NCI-H2029 treated with DMSO at 0.1 percent for 48 hours (cell line): ENCODE results near the gene SETD2.
"Not testable (repeated sequence)": the region's sequence is repeated elsewhere in the genome, so short reads cannot be mapped to it uniquely, and the experiment has no call there.

Experiments
- DNase-seq: peaks from one replicate; lab custom pipeline; 2025; lab: John Stamatoyannopoulos, UW

The SETD2 gene

GRCh38 chr3:47098910-47099309 lies 65.0 kb downstream of the SETD2 start:
- no peak for DNase-seq

- DNase-seq: no peak
Measured at GRCh38 chr3:47097864-47098263, 66.0 kb downstream of the SETD2 start.

GRCh38 chr3:47096959-47097358 lies 67.0 kb downstream of the SETD2 start:
- DNase-seq: no peak

- no peak for DNase-seq
Measured at GRCh38 chr3:47092090-47092489, 71.8 kb downstream of the SETD2 start.

GRCh38 chr3:47089630-47090029 lies 74.3 kb downstream of the SETD2 start:
- DNase-seq: no peak

GRCh38 chr3:47086071-47086470 lies 77.8 kb downstream of the SETD2 start:
- DNase-seq: no peak

- no peak for DNase-seq
Measured at GRCh38 chr3:47083786-47084185, 80.1 kb downstream of the SETD2 start.

- no peak for DNase-seq
Measured at GRCh38 chr3:47082519-47082918, 81.4 kb downstream of the SETD2 start.

GRCh38 chr3:47079432-47079831 lies 84.5 kb downstream of the SETD2 start:
- DNase-seq: no peak

- DNase-seq: no peak
Measured at GRCh38 chr3:47073685-47074084, 90.2 kb downstream of the SETD2 start.

GRCh38 chr3:47070770-47071169 lies 93.1 kb downstream of the SETD2 start:
- no peak for DNase-seq

GRCh38 chr3:47066259-47066658 lies 97.7 kb downstream of the SETD2 start:
- not testable (repeated sequence) for DNase-seq

GRCh38 chr3:47065681-47066080 lies 98.2 kb downstream of the SETD2 start:
- DNase-seq: no peak

GRCh38 chr3:47065058-47065457 lies 98.9 kb downstream of the SETD2 start:
- DNase-seq: no peak

GRCh38 chr3:47057212-47057671 lies 106.7 kb downstream of the SETD2 start:
- no peak for DNase-seq

- no peak for DNase-seq
Measured at GRCh38 chr3:47056705-47057104, 107.2 kb downstream of the SETD2 start.

- DNase-seq: no peak
Measured at GRCh38 chr3:47054412-47054811, 109.5 kb downstream of the SETD2 start.

GRCh38 chr3:47047673-47048072 lies 116.2 kb downstream of the SETD2 start:
- no peak for DNase-seq

- no peak for DNase-seq
Measured at GRCh38 chr3:47047069-47047468, 116.8 kb downstream of the SETD2 start.

- no peak for DNase-seq
Measured at GRCh38 chr3:47042231-47042791, 121.6 kb downstream of the SETD2 start.

- no peak for DNase-seq
Measured at GRCh38 chr3:47041114-47041513, 122.8 kb downstream of the SETD2 start.

- not testable (repeated sequence) for DNase-seq
Measured at GRCh38 chr3:47037302-47037701, 126.6 kb downstream of the SETD2 start.

- DNase-seq: no peak
Measured at GRCh38 chr3:47036145-47036544, 127.8 kb downstream of the SETD2 start.

- no peak for DNase-seq
Measured at GRCh38 chr3:47035645-47036044, 128.3 kb downstream of the SETD2 start.
